Measurements from ENCODE around the gene TAS2R43. TPM values are rescaled to one million over a fixed set of nuclear protein-coding genes. Genes with fewer than 3 reads are reported as not detected.

The TAS2R43 gene
- total and polyA plus RNA-seq, 2 of the 8 experiments (the other 6 are each of a cell fraction or from before 2014, with no cell fraction given) = 0.18 TPM; not detected in 1

GRCh38 chr12:11130999-11131398, 38.9 kb upstream of the TAS2R43 start:
- Histone ChIP-seq H3K4ac (replicated peaks; ENCODE audit: insufficient read length, low read depth, low read length) (no peak overlapping the region), H3K4me1 (replicated peaks in 1 of 4; ENCODE audit: control insufficient read depth in 3 of 4, insufficient read depth in 4 of 4, low read length in 3 of 4) (no peaks in the 10 kb centered on the region), H3K27me3 (replicated peaks in 1 of 4; ENCODE audit: control insufficient read depth in 3 of 4, extremely low read depth in 1 of 4, insufficient read depth in 3 of 4, low read length in 3 of 4) (no peaks in the 10 kb centered on the region), H2BK20ac (ENCODE audit: low read length) (no peak overlapping the region), H3K18ac (ENCODE audit: extremely low read depth, low read length) (no peak overlapping the region), H3K4me3 (ENCODE audit: extremely low read depth in 1 of 4, insufficient read depth in 2 of 4, low read depth in 3 of 4, low read length in 4 of 4) (no peak overlapping the region), H2AK5ac (ENCODE audit: low read depth, low read length) (no peak overlapping the region; the same call in 1 of the 2 replicates), H3K9me3 (ENCODE audit: insufficient read depth in 2 of 2, low read depth in 1 of 2, low read length in 1 of 2) (no peaks in the 10 kb centered on the region), H2BK12ac (ENCODE audit: low read depth, low read length) (no peak overlapping the region), H3K27ac (ENCODE audit: low read depth, low read length) (no peak overlapping the region), H4K91ac (replicated peaks; ENCODE audit: insufficient read length, low read length) (no peak overlapping the region), H2AFZ (ENCODE audit: low read length) (no peak overlapping the region), H3K56ac (replicated peaks; ENCODE audit: insufficient read length, low read depth, low read length) (no peak overlapping the region), H3K36me3 (ENCODE audit: control insufficient read depth in 2 of 4, insufficient read depth in 4 of 4, low read length in 3 of 4) (no peaks in the 10 kb centered on the region), H2BK5ac (ENCODE audit: low read depth, low read length) (no peak overlapping the region; the same call in 1 of the 2 replicates), H4K20me1 (replicated peaks in 1 of 2; ENCODE audit: control insufficient read depth in 1 of 2, insufficient read depth in 2 of 2, low read length in 2 of 2) (no peaks in the 10 kb centered on the region), H4K5ac (ENCODE audit: insufficient read length, low read depth, low read length) (no peak overlapping the region), H3K79me1 (ENCODE audit: low read depth, low read length) (peaks cover 5% of the 10 kb centered on the region), H3K4me2 (ENCODE audit: insufficient read depth in 1 of 2, low read depth in 2 of 2, low read length in 2 of 2) (no peak overlapping the region), H3K23ac (ENCODE audit: insufficient read length) (no peak overlapping the region), H3K23me2 (ENCODE audit: low read depth, low read length) (no peaks in the 10 kb centered on the region), H2BK15ac (ENCODE audit: low read length) (no peak overlapping the region), H3K9ac (replicated peaks in 1 of 4; ENCODE audit: extremely low read depth in 1 of 4, low read depth in 3 of 4, low read length in 3 of 4) (no peak overlapping the region), H3K79me2 (ENCODE audit: control insufficient read depth in 1 of 2, insufficient read depth in 2 of 2, low read length in 2 of 2) (peaks cover 5 to 67% of the 10 kb centered on the region in 2 experiments; a peak in 3 of 4 replicates), H3K14ac (ENCODE audit: insufficient read length) (no peak overlapping the region), H4K8ac (ENCODE audit: extremely low read depth, insufficient read depth, low read length) (no peak overlapping the region; the same call in 1 of the 2 replicates), H2BK120ac (replicated peaks; ENCODE audit: low read depth, low read length) (no peak overlapping the region)
- 60% methylated on average over 2 of the region's 2 CpGs; no CpG with 5 or more reads in 1 of the 2 experiments for WGBS, 2 experiments (ENCODE audit: extremely low coverage in 1 of 2, insufficient coverage in 1 of 2, insufficient read length in 1 of 2, insufficient replicate concordance in 2 of 2, low coverage in 1 of 2, low lambda C conversion rate in 2 of 2, missing lambda C conversion rate in 1 of 2)
- TF ChIP-seq CHD2 (IDR thresholded peaks at IDR 0.05; ENCODE audit: low read length) = no peak
- no peak for TF ChIP-seq BACH1 (IDR thresholded peaks at IDR 0.05; ENCODE audit: low read length)
- TF ChIP-seq EGR1 (IDR thresholded peaks at IDR 0.05; ENCODE audit: borderline replicate concordance, low read depth, low read length) = no peak
- TF ChIP-seq BRCA1 (IDR thresholded peaks at IDR 0.05; ENCODE audit: low read depth, low read length) = no peak
- no peak for TF ChIP-seq EZH2 (IDR thresholded peaks at IDR 0.05; ENCODE audit: low read depth, low read length, severe bottlenecking)
- TF ChIP-seq RNF2 (IDR thresholded peaks at IDR 0.05; ENCODE audit: borderline replicate concordance, low read depth, low read length, missing control alignments, poor library complexity, severe bottlenecking) = no peak
- no peak for TF ChIP-seq E2F6 (IDR thresholded peaks at IDR 0.05)
- no peak for TF ChIP-seq CREB1 (IDR thresholded peaks at IDR 0.05)
- no peak for TF ChIP-seq ASH2L (IDR thresholded peaks at IDR 0.05; ENCODE audit: low read length)
- TF ChIP-seq SIN3A (conservative IDR thresholded peaks at IDR 0.05 in 1 of 2, IDR thresholded peaks at IDR 0.05 in 1 of 2; ENCODE audit: low read depth in 1 of 2, low read length in 2 of 2) = no peak
- TF ChIP-seq NRF1 (IDR thresholded peaks at IDR 0.05; ENCODE audit: low read depth, low read length) = no peak
- TF ChIP-seq NANOG (IDR thresholded peaks at IDR 0.05; ENCODE audit: insufficient read depth, low read depth, low read length, poor library complexity, severe bottlenecking) = no peak
- TF ChIP-seq TBP (IDR thresholded peaks at IDR 0.05; ENCODE audit: low read depth, low read length) = no peak
- FAIRE-seq (no peak), DNase-seq (ENCODE audit: low read depth in 1 of 2, low spot score in 2 of 2) (no peak)
- POLR2A ChIA-PET (ENCODE audit: partially characterized antibody) = no interaction called here
- CTCF ChIA-PET (ENCODE audit: partially characterized antibody) = interaction anchor here (1.2 kb wide), 1 partner anchor 12 kb away, joined by 3 read pairs; no protein-coding TSS in a partner anchor

Data from H1 (cell line).